ENCODE data around the gene ZNF511. TPM values are rescaled to one million over a fixed set of nuclear protein-coding genes. Genes with fewer than 3 reads are reported as not detected.

ZNF511 gene
- total RNA-seq, 2 experiments from 2014 or later, result 48.7 to 51.5 TPM

DNA sequence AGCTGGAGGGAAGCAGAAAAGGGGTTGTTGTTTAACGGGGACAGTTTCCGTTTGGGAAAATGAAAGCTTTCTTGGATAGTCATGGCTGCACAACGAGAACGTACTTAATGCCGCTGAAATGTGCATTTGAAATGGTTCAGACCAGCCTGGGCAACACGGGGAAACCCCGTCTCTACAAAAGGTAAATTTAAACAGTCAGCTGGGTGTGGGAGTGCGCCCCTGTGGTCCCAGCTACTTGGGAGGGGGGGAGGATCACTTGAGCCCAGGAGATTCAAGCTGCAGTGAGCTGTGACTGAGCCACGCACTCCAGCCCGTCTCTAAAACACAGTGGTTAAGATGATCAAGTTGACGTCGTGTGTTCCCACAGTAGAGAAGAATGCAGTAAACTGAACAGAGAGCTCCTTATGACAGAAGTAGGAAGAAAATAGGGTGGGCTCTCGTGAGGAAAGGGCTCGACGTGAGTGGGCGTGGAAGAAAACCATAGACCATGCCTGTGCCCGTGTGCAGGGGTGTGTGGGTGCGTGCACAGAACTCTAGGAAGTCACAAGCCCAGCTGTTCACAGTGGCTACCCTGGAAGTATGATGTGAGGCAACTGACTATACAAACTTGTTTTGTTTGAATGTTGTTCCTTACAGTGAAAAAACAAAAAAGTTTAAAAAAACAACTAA lies 53.2 kb downstream of the ZNF511 start:
- Mint-ChIP-seq H3K27ac (no peak overlapping the region), H3K4me3 (no peak overlapping the region), H3K4me1 (ENCODE audit: low read depth) (no peaks in the 10 kb centered on the region), H3K27me3 (no peaks in the 10 kb centered on the region), H3K36me3 (peaks cover 10% of the 10 kb centered on the region), H3K9me3 (no peaks in the 10 kb centered on the region)
- POLR2A ChIA-PET, result no interaction called here
- DNase-seq, result no peak
- intact Hi-C loops (cut with micrococcal nuclease), result no loop called here
- CTCF ChIA-PET, result interaction anchor here (2.6 kb wide), 1 partner anchor 33 kb away, joined by 13 read pairs; no protein-coding TSS in a partner anchor

Other genes with a start within 250 kb of the ZNF511 start
- not detected for gene ADGRA1, start 221.0 kb upstream of the ZNF511 start, total RNA-seq
- under 1 TPM; 0.17 to 0.70 TPM for gene KNDC1, start 148.7 kb upstream of the ZNF511 start, total RNA-seq
- gene UTF1, start 78.7 kb upstream of the ZNF511 start, total RNA-seq, result not detected
- gene VENTX, start 71.1 kb upstream of the ZNF511 start, total RNA-seq, result under 1 TPM; 0.07 to 0.12 TPM
- gene ADAM8, start 32.0 kb upstream of the ZNF511 start, total RNA-seq, result 100 to 1,000 TPM; 160 to 165 TPM
- gene TUBGCP2, start within 50 bp of the ZNF511 start, total RNA-seq, result 10 to 100 TPM; 54.5 to 59.1 TPM
- not detected for gene CALY, start 28.0 kb downstream of the ZNF511 start, total RNA-seq
- gene PRAP1, start 38.5 kb downstream of the ZNF511 start, total RNA-seq, result not detected
- gene FUOM, start 49.1 kb downstream of the ZNF511 start, total RNA-seq, result 10 to 100 TPM; 46.5 to 49.8 TPM
- gene ECHS1, start 64.4 kb downstream of the ZNF511 start, total RNA-seq, result 10 to 100 TPM; 60.2 to 64.8 TPM
- gene PAOX, start 70.3 kb downstream of the ZNF511 start, total RNA-seq, result 1 to 10 TPM; 8.8 to 9.6 TPM
- 10 to 100 TPM; 33.9 to 40.3 TPM for gene MTG1, start 85.2 kb downstream of the ZNF511 start, total RNA-seq
- gene SPRN, start 115.7 kb downstream of the ZNF511 start, total RNA-seq, result not detected
- gene SCART1, start 145.0 kb downstream of the ZNF511 start, total RNA-seq, result 1 to 10 TPM; 5.4 to 6.2 TPM
- under 1 TPM; 0.46 to 0.86 TPM for gene CYP2E1, start 218.4 kb downstream of the ZNF511 start, total RNA-seq